GM12878 (cell line): ENCODE data around the gene TERB1. TPM values are rescaled to one million over a fixed set of nuclear protein-coding genes. Genes with fewer than 3 reads are reported as not detected.

Experiments
- ATAC-seq: fragments of 200-7000 bp; cut with Tn5 transposase; 3 replicates; pipeline ENCODE4 v1.9.1; 2020; ENCODE audit warnings: mild to moderate bottlenecking, moderate library complexity
- BruUV-seq: library from RNA; stranded (reverse); fragments of 400-500 nt; replicated peaks from 2 replicates; lab custom pipeline; 2021; lab: Mats Ljungman, UMichigan
- CTCF ChIA-PET: fragments of 300-600 bp; sonication (Branson Sonifier 250); formaldehyde crosslinking; extraction: SDS; loops from one replicate; lab custom pipeline; 2021; ENCODE audit warnings: inconsistent platforms; lab: Yijun Ruan, JAX
- POLR2A ChIA-PET: fragments of 350-600 bp; formaldehyde crosslinking; extraction: SDS; loops from one replicate; lab custom pipeline; 2021; ENCODE audit warnings: inconsistent platforms; lab: Charles Lee
- RAD21 ChIA-PET: fragments of 300-600 bp; sonication (Branson Sonifier 250); formaldehyde crosslinking; loops from one replicate; lab custom pipeline; 2023; ENCODE audit warnings: antibody characterized with exemption; ENCODE audit not compliant: unreplicated experiment; lab: Charles Lee
- SMC1A ChIA-PET: fragments of 300-600 bp; sonication (Branson Sonifier 250); formaldehyde crosslinking; loops from one replicate; lab custom pipeline; 2023; ENCODE audit not compliant: unreplicated experiment, uncharacterized antibody; lab: Charles Lee
- DNase-seq: peaks from one replicate; pipeline ENCODE4 v3.0.0-alpha.2; 2011; ENCODE audit warnings: low read depth, low spot score
- FAIRE-seq: peaks from 3 replicates; lab custom pipeline; 2011; peaks lifted over from hg19 to GRCh38; lab: Jason Lieb, UNC
- H2AFZ ChIP-seq: 2 replicates; pipeline ENCODE4 v1.6.0; 2011; ENCODE audit warnings: low read depth, low read length, control low read depth; ENCODE audit not compliant: control insufficient read depth
- H3K27ac ChIP-seq: 2 replicates; pipeline ENCODE4 v1.5.1; 2011; ENCODE audit warnings: control low read depth; ENCODE audit not compliant: control insufficient read depth, insufficient read depth
- H3K27me3 ChIP-seq, 2 experiments: replicated peaks in 1 of 2; 2 replicates each; pipeline versions ENCODE4 v1.6.0 to v1.6.1; 2011; ENCODE audit warnings: low read length in 1 of 2; ENCODE audit not compliant: control insufficient read depth in 2 of 2, insufficient read depth in 2 of 2
- H3K36me3 ChIP-seq, 2 experiments: 2 replicates each; pipeline ENCODE4 v1.5.1; 2011; ENCODE audit warnings: low read length in 1 of 2; ENCODE audit not compliant: control insufficient read depth in 2 of 2, insufficient read depth in 2 of 2
- H3K4me1 ChIP-seq: 2 replicates; pipeline ENCODE4 v1.6.1; 2011; ENCODE audit warnings: mild to moderate bottlenecking, low read length, moderate library complexity, mixed read lengths; ENCODE audit not compliant: control insufficient read depth, insufficient read depth
- H3K4me2 ChIP-seq: 2 replicates; pipeline ENCODE4 v1.6.0; 2011; ENCODE audit warnings: control low read depth; ENCODE audit not compliant: control insufficient read depth, insufficient read depth
- H3K4me3 ChIP-seq: fragments of 200-600 bp; sonication (generic); 2 replicates; pipeline ENCODE4 v1.5.1; 2016
- H3K79me2 ChIP-seq: 2 replicates; pipeline ENCODE4 v1.6.0; 2011; ENCODE audit warnings: low read length; ENCODE audit not compliant: control insufficient read depth, insufficient read depth
- H3K9ac ChIP-seq: 2 replicates; pipeline ENCODE4 v1.8.0; 2011; ENCODE audit warnings: low read length, control low read depth, mixed read lengths; ENCODE audit not compliant: control insufficient read depth, insufficient read depth
- H3K9me3 ChIP-seq: replicated peaks from 3 replicates; pipeline ENCODE4 v1.5.1; 2011; ENCODE audit warnings: mild to moderate bottlenecking, low read length; ENCODE audit not compliant: control insufficient read depth, insufficient read depth
- H4K20me1 ChIP-seq: 2 replicates; pipeline ENCODE4 v1.6.0; 2011; ENCODE audit not compliant: control insufficient read depth, insufficient read depth
- BACH1 ChIP-seq: fragments of 450-650 bp; IDR thresholded peaks from 2 replicates; pipeline ENCODE4 v1.6.1; 2017; ENCODE audit warnings: mild to moderate bottlenecking, borderline replicate concordance
- CTCF ChIP-seq, 3 experiments: IDR thresholded peaks in 2 of 3; conservative IDR thresholded peaks in 1 of 3; 2 replicates each; pipeline ENCODE4 v1.5.1; 2011; ENCODE audit warnings: low read depth in 3 of 3, low read length in 3 of 3, mild to moderate bottlenecking in 3 of 3, control low read depth in 2 of 3, moderate library complexity in 2 of 3, inconsistent platforms in 1 of 3, mixed read lengths in 1 of 3; ENCODE audit not compliant: control insufficient read depth in 2 of 3, insufficient read depth in 1 of 3; ENCODE audit errors: extremely low read depth in 1 of 3
- GABPA ChIP-seq: IDR thresholded peaks from 2 replicates; pipeline ENCODE4 v1.6.1; 2014; ENCODE audit warnings: antibody characterized with exemption, low read depth, mild to moderate bottlenecking, inconsistent platforms
- POLR2A ChIP-seq: IDR thresholded peaks from 2 replicates; pipeline ENCODE4 v1.6.1; 2011; ENCODE audit warnings: low read depth, mild to moderate bottlenecking, low read length
- POU2F2 ChIP-seq: IDR thresholded peaks from 3 replicates; pipeline ENCODE4 v1.6.1; 2011; ENCODE audit warnings: low read depth, mild to moderate bottlenecking, low read length, borderline replicate concordance
- RBBP5 ChIP-seq: fragments of 200-600 bp; sonication (generic); conservative IDR thresholded peaks from 2 replicates; pipeline ENCODE4 v1.6.1; 2016
- SIN3A ChIP-seq: IDR thresholded peaks from 2 replicates; pipeline ENCODE4 v1.6.1; 2012; ENCODE audit warnings: low read depth, low read length, improper control_type of control experiment
- SMAD1 ChIP-seq: fragments of 450-650 bp; IDR thresholded peaks from 2 replicates; pipeline ENCODE4 v1.6.1; 2018; ENCODE audit warnings: mild to moderate bottlenecking, low read depth; ENCODE audit not compliant: partially characterized antibody
- SREBF1 ChIP-seq: IDR thresholded peaks from 2 replicates; pipeline ENCODE4 v1.6.1; 2012; ENCODE audit warnings: mild to moderate bottlenecking, low read length
- ZBED1 ChIP-seq: IDR thresholded peaks from 2 replicates; pipeline ENCODE4 v1.6.1; 2016; ENCODE audit warnings: borderline replicate concordance
- WGBS: methylation state at CpG from one replicate; pipeline ENCODE4 v1.1.6; 2016; ENCODE audit warnings: low lambda C conversion rate; ENCODE audit not compliant: insufficient replicate concordance, insufficient coverage; ENCODE audit errors: missing lambda C conversion rate; 5-methylcytosine and 5-hydroxymethylcytosine counted together
- in situ Hi-C: fragments of 300-500 bp; cut with MboI; formaldehyde crosslinking; loops from 9 replicates; pipeline ENCODE4 v1.14.3; 2018; ENCODE audit warnings: mixed read lengths
- intact Hi-C: fragments of 100-400 bp; cut with micrococcal nuclease; formaldehyde crosslinking; loops from one replicate; pipeline ENCODE4 v1.14.2; 2022; ENCODE audit not compliant: unreplicated experiment
- polyA plus RNA-seq, 11 experiments: library from polyadenylated mRNA; depleted of rRNA in 4 of 11; unstranded in 6 of 11; stranded (reverse) in 5 of 11; fragments of >200 nt; fragmentation: Nextera tagmentation in 4 of 11; fragmentation: Illumina TruSeq in 1 of 11; extraction: Ambion mirVana in 4 of 11; extraction: Trizol in 1 of 11; gene quantifications; 1 replicate in 1 of 11; 2 replicates in 10 of 11; pipeline versions ENCODE4 v1.2.1 to v1.2.3, GENCODE V29; 2011 to 2016; ENCODE audit warnings: inconsistent platforms in 2 of 11, missing spikeins in 2 of 11, low read depth in 1 of 11
- total RNA-seq, 4 experiments: library from RNA; depleted of rRNA in 3 of 4; stranded (reverse); fragments of >200 nt in 3 of 4; fragmentation: Illumina TruSeq in 1 of 4; extraction: Trizol in 1 of 4; gene quantifications; 2 replicates each; pipeline versions ENCODE4 v1.2.1 to v1.2.3, GENCODE V29; 2013 to 2021

The TERB1 gene
- total and polyA plus RNA-seq, 10 of the 15 experiments (the other 5 are each of a cell fraction or from before 2014, with no cell fraction given), result 0.03 to 0.10 (median 0.06) TPM; not detected in 7

DNA sequence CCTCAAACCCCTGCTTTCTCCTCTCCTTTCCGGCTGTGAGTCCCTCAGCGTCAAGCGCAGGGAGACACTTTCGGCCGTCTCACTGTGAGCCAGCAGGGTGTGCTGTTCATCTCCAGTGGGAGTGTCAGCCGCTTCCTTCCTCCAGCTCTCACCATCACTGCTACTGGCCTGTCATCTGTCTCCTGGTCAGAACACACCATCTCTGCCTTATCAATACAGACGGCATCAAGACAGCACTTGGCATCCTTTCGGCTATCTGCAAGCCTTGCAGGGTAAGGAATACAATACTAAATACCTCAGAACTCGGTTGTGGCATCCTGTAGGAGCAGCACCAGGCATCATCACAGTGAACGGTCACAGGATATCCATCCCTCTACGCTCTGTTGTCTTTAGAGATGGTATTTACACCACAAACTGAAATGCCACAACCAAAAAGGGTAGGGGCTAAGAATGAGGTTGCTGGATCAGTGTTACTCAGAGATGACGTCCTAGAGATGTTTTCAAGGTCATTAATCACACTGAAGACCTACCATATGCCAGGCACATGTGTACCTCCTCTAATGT, 84.2 kb downstream of the TERB1 start:
- Histone ChIP-seq H2AFZ (no peak overlapping the region), H3K4me1 (no peaks in the 10 kb centered on the region), H3K36me3 (no peaks in the 10 kb centered on the region; a peak in 2 of 4 replicates), H3K79me2 (no peaks in the 10 kb centered on the region), H3K9me3 (no peaks in the 10 kb centered on the region), H3K9ac (no peak overlapping the region), H3K4me3 (no peak overlapping the region), H3K27ac (no peak overlapping the region), H4K20me1 (0 out of 2 replicates have a peak, but pooled peaks cover 2% of the 10 kb centered on the region), H3K4me2 (no peak overlapping the region), H3K27me3 (no peaks in the 10 kb centered on the region)
- RAD21 ChIA-PET, result no interaction called here
- no peak for DNase-seq
- CTCF ChIA-PET, result interaction anchor here (1.0 to 1.5 kb wide), 2 partner anchors 109 to 156 kb away, joined by 3 to 5 read pairs; no protein-coding TSS in a partner anchor
- TF ChIP-seq BACH1 (no peak), SMAD1 (no peak), SIN3A (no peak), POU2F2 (no peak), ZBED1 (no peak), GABPA (no peak), POLR2A (peak; percentile 49; the same call in 1 of the 2 replicates), RBBP5 (no peak), SREBF1 (no peak), CTCF (IDR thresholded peaks at IDR 0.05 in 2 of 3, conservative IDR thresholded peaks at IDR 0.05 in 1 of 3; ENCODE audit: control insufficient read depth in 2 of 3, extremely low read depth in 1 of 3, insufficient read depth in 1 of 3, low read depth in 3 of 3, low read length in 3 of 3) (peak; percentile 23 to 34 (median 25); a peak in 4 of 6 replicates)
- no TSS peak for BruUV-seq
- in situ Hi-C loops (no loop called here), intact Hi-C loops (no loop called here)
- POLR2A ChIA-PET, result no interaction called here
- peak; percentile 31 for FAIRE-seq
- WGBS, result 86% methylated on average over 12 of the region's 12 CpGs
- SMC1A ChIA-PET, result no interaction called here
- peak; percentile 75 for ATAC-seq
